Measurements from ENCODE around the gene AOC2.

DNA sequence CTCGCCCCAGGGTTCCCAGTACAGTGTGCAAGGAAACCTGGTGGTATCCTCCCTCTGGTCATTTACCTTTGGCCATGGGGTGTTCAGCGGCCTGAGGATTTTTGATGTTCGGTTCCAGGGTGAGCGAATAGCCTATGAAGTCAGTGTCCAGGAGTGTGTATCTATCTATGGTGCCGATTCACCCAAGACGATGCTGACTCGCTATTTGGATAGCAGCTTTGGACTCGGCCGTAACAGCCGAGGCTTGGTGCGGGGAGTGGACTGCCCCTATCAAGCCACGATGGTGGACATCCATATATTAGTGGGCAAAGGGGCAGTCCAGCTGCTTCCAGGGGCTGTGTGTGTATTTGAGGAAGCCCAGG, 1.2 kb downstream of the AOC2 start:
- TF ChIP-seq POLR2A (IDR thresholded peaks at IDR 0.05; ENCODE audit: low read depth, low read length) (0 out of 2 replicates have a peak, but pooled peaks have one; percentile 4), POLR2AphosphoS5 (IDR thresholded peaks at IDR 0.05; ENCODE audit: low read depth, low read length) (no peak), TAF1 (IDR thresholded peaks at IDR 0.05; ENCODE audit: borderline replicate concordance, low read depth, low read length) (no peak)
